Measurements from ENCODE around the gene VSIR.

VSIR gene

GRCh38 chr10:71746344-71747037 is 26.8 kb downstream of the VSIR start:
- no peak for DNase-seq

- no peak for DNase-seq
Observed at GRCh38 chr10:71745664-71746250, 27.6 kb downstream of the VSIR start.

GRCh38 chr10:71744897-71745663 is 28.2 kb downstream of the VSIR start:
- DNase-seq: no peak

GRCh38 chr10:71743866-71744265 is 29.5 kb downstream of the VSIR start:
- DNase-seq: no peak

GRCh38 chr10:71743089-71743838 is 30.1 kb downstream of the VSIR start:
- no peak for DNase-seq

- DNase-seq: no peak
Observed at GRCh38 chr10:71742301-71743088, 30.8 kb downstream of the VSIR start.

- no peak for DNase-seq
Observed at GRCh38 chr10:71741671-71742070, 31.6 kb downstream of the VSIR start.

- DNase-seq: no peak
Observed at GRCh38 chr10:71741029-71741428, 32.3 kb downstream of the VSIR start.

GRCh38 chr10:71740069-71740653 is 33.2 kb downstream of the VSIR start:
- no peak for DNase-seq

- DNase-seq: no peak
Observed at GRCh38 chr10:71739358-71739900, 33.9 kb downstream of the VSIR start.

GRCh38 chr10:71737834-71738197 is 35.5 kb downstream of the VSIR start:
- DNase-seq: peak; percentile 49

GRCh38 chr10:71737001-71737833 is 36.1 kb downstream of the VSIR start:
- DNase-seq: peak; percentile 76

- no peak for DNase-seq
Observed at GRCh38 chr10:71736570-71736952, 36.8 kb downstream of the VSIR start.

GRCh38 chr10:71735709-71736569 is 37.4 kb downstream of the VSIR start:
- DNase-seq: no peak

GRCh38 chr10:71734797-71735196 is 38.5 kb downstream of the VSIR start:
- no peak for DNase-seq

GRCh38 chr10:71731791-71732190 is 41.5 kb downstream of the VSIR start:
- no peak for DNase-seq

GRCh38 chr10:71729161-71729636 is 44.1 kb downstream of the VSIR start:
- DNase-seq: no peak

- peak; percentile 59 for DNase-seq
Observed at GRCh38 chr10:71727738-71728737, 45.3 kb downstream of the VSIR start.

Data from NCI-H1694 treated with DMSO at 0.1 percent for 48 hours (cell line).